ENCODE results near the gene UBE2M. TPM values are rescaled to one million over a fixed set of nuclear protein-coding genes. Genes with fewer than 3 reads are reported as not detected.
"Not testable (repeated sequence)": the region's sequence is repeated elsewhere in the genome, so short reads cannot be mapped to it uniquely, and the experiment has no call there.

UBE2M gene
- total RNA-seq, 2 donors from 2014 or later, result 27.7 to 44.2 TPM

GRCh38 chr19:58509731-58510083 is 48.7 kb downstream of the UBE2M start:
- H3K4me3 ChIP-seq, result no peak overlapping the region
- H3K27ac ChIP-seq, result no peak overlapping the region
- TF ChIP-seq POLR2AphosphoS5 (IDR thresholded peaks at IDR 0.05) (no peak), POLR2A (IDR thresholded peaks at IDR 0.05) (no peak), CTCF (IDR thresholded peaks at IDR 0.05) (no peak)
- intact Hi-C loops (cut with DNase I), result no loop called here
- H3K4me1 ChIP-seq (replicated peaks), result no peaks in the 10 kb centered on the region
- no peak for DNase-seq (ENCODE audit: low spot score)
- H3K9me3 ChIP-seq, result no peaks in the 10 kb centered on the region
- no peaks in the 10 kb centered on the region for H3K27me3 ChIP-seq (replicated peaks; ENCODE audit: insufficient read depth)
- 84% methylated on average over 11 of the region's 11 CpGs for WGBS
- no peaks in the 10 kb centered on the region for H3K36me3 ChIP-seq

GRCh38 chr19:58507602-58508223 is 50.7 kb downstream of the UBE2M start:
- intact Hi-C loops (cut with DNase I); H3K27me3 ChIP-seq (replicated peaks; ENCODE audit: insufficient read depth); H3K4me1 ChIP-seq (replicated peaks); H3K4me3 ChIP-seq; H3K36me3 ChIP-seq; H3K27ac ChIP-seq; H3K9me3 ChIP-seq; DNase-seq (ENCODE audit: low spot score): not testable (repeated sequence)
- WGBS, result 77% methylated on average over 8 of the region's 8 CpGs

Small RNAs within 50 kb of the gene (microRNA-seq; reads per million reads assigned to microRNA genes)
- 0.59 reads per million for gene MIR6807

Small RNAs within 50 kb of the gene (small RNA-seq; reads per million reads assigned to genes)
- gene MIR6807, result 0 reads per million in 2 donors
- 0 reads per million in 2 donors for gene RN7SL525P

Other genes starting within 250 kb of the UBE2M start
- 1 to 10 TPM; 2.7 to 4.1 TPM for gene ZSCAN22, start 231.6 kb downstream of the UBE2M start, total RNA-seq
- 10 to 100 TPM in 1 of 2 donors, 1 to 10 TPM in 1; 5.6 to 25.6 TPM for gene A1BG, start 205.1 kb downstream of the UBE2M start, total RNA-seq
- 10 to 100 TPM in 1 of 2 donors, 1 to 10 TPM in 1; 6.6 to 11.0 TPM for gene ZNF497, start 195.9 kb downstream of the UBE2M start, total RNA-seq
- 10 to 100 TPM; 12.2 to 15.7 TPM for gene ZNF837, start 177.6 kb downstream of the UBE2M start, total RNA-seq
- gene RPS5, start 171.3 kb downstream of the UBE2M start, total RNA-seq, result 1,000 to 10,000 TPM; 1,184 to 2,289 TPM
- gene RNF225, start 163.0 kb downstream of the UBE2M start, total RNA-seq, result 1 to 10 TPM in 1 of 2 donors, under 1 TPM in 1; 0.62 to 7.0 TPM
- 10 to 100 TPM; 10.8 to 19.4 TPM for gene ZNF584, start 150.0 kb downstream of the UBE2M start, total RNA-seq
- gene ZNF132, start 118.5 kb downstream of the UBE2M start, total RNA-seq, result 10 to 100 TPM in 1 of 2 donors, 1 to 10 TPM in 1; 8.1 to 12.2 TPM
- 10 to 100 TPM; 10.8 to 16.4 TPM for gene ZNF324B, start 107.0 kb downstream of the UBE2M start, total RNA-seq
- gene ZNF324, start 91.5 kb downstream of the UBE2M start, total RNA-seq, result 10 to 100 TPM; 22.9 to 27.1 TPM
- gene ZNF446, start 82.3 kb downstream of the UBE2M start, total RNA-seq, result 10 to 100 TPM; 37.8 to 38.0 TPM
- gene SLC27A5, start 46.6 kb downstream of the UBE2M start, total RNA-seq, result 10 to 100 TPM in 1 of 2 donors, 1 to 10 TPM in 1; 6.6 to 20.7 TPM
- 10 to 100 TPM; 22.0 to 24.0 TPM for gene ZBTB45, start 38.8 kb downstream of the UBE2M start, total RNA-seq
- gene TRIM28, start 14.5 kb downstream of the UBE2M start, total RNA-seq, result 100 to 1,000 TPM; 237 to 374 TPM
- gene CHMP2A, start 3.5 kb downstream of the UBE2M start, total RNA-seq, result 100 to 1,000 TPM; 102 to 126 TPM
- 10 to 100 TPM; 47.5 to 67.3 TPM for gene MZF1, start 14.7 kb upstream of the UBE2M start, total RNA-seq